PC-3 (cell line): ENCODE measurements around the gene LCK.
"Not testable (repeated sequence)": the region's sequence is repeated elsewhere in the genome, so short reads cannot be mapped to it uniquely, and the experiment has no call there.

Source experiments
- CTCF ChIP-seq: fragments of 300-600 bp; sonication (generic); conservative IDR thresholded peaks from 2 replicates; pipeline ENCODE4 v1.5.1; 2017; ENCODE audit warnings: antibody characterized with exemption, low read depth, mild to moderate bottlenecking, low read length
- EZH2 ChIP-seq: fragments of 300-600 bp; sonication (generic); IDR thresholded peaks from one replicate; pipeline ENCODE4 v1.6.1; 2017; ENCODE audit warnings: antibody characterized with exemption, mild to moderate bottlenecking, low read length; ENCODE audit not compliant: unreplicated experiment
- EZH2phosphoT487 ChIP-seq: fragments of 300-600 bp; sonication (generic); IDR thresholded peaks from 2 replicates; pipeline ENCODE4 v1.6.1; 2018; ENCODE audit warnings: mild to moderate bottlenecking, antibody characterized with exemption, low read length, borderline replicate concordance

GRCh38 chr1:32284777-32285176 is 33.7 kb downstream of the LCK start:
- not testable (repeated sequence) for TF ChIP-seq EZH2, CTCF, EZH2phosphoT487
